RWPE1 (cell line): Measurements from ENCODE around the gene SLC6A12.
"Not testable (repeated sequence)": the region's sequence is repeated elsewhere in the genome, so short reads cannot be mapped to it uniquely, and the experiment has no call there.

ENCODE experiments used
- CTCF ChIA-PET: fragments of 350-600 bp; sonication (Branson Sonifier 250); formaldehyde crosslinking; extraction: SDS; loops from one replicate; lab custom pipeline; 2021; lab: Yijun Ruan, JAX
- POLR2A ChIA-PET: fragments of 400-600 bp; formaldehyde crosslinking; extraction: SDS; loops from one replicate; lab custom pipeline; 2020; ENCODE audit warnings: antibody characterized with exemption; ENCODE audit not compliant: low non-redundant PET; lab: Yijun Ruan, JAX
- DNase-seq: peaks from one replicate; pipeline ENCODE4 v3.0.0; 2012; ENCODE audit warnings: low spot score
- H3K27ac ChIP-seq: fragments of 450-650 bp; 2 replicates; pipeline ENCODE4 v1.5.1; 2017
- TF ChIP-seq, protein P1 (sequence below): fragments of 450-650 bp; conservative IDR thresholded peaks from 2 replicates; pipeline ENCODE4 v1.5.1; 2017; ENCODE audit warnings: low read depth, mild to moderate bottlenecking

The SLC6A12 gene

DNA sequence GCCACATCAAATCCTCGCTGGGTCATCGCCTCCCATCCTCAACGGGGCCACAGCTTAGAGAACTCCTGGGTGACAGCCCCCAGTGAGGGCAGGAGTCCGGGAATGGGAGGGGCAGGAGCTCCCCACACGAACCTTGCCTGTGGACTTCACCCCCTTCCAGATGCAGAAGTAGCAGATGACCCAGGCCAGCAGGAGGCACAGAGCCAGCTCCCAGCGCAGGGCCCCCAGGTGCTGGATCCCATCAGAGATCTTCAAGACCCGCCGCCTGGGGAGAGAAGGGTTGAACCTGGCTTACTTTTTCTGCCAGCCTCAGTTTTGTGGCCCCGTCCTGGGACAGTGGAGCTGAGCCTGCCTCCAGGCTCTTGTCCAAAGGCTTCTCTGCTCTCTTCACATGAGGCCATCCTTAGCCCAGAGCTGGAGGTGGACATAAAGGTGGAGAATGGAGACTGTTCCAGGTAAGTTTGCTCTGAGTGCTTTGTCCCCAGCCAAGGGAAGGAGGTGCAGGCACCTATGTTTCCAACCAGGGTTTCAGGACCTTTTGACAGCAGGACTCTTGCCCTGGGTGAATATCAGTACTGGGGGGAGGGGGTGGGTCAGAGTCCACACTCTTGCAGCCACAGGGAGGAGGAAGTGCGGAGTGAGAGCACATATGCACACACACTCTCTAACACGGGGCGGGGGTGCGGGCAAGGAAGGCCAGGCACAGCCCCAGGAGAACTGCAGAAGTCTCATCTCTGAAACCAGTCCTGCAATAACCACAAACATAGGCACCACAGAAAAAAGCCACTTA is 23.3 kb upstream of the SLC6A12 start:
- H3K27ac ChIP-seq = no peak overlapping the region
- DNase-seq = no peak
- CTCF ChIA-PET = no interaction called here
- POLR2A ChIA-PET = no interaction called here
- TF ChIP-seq, protein P1, sequence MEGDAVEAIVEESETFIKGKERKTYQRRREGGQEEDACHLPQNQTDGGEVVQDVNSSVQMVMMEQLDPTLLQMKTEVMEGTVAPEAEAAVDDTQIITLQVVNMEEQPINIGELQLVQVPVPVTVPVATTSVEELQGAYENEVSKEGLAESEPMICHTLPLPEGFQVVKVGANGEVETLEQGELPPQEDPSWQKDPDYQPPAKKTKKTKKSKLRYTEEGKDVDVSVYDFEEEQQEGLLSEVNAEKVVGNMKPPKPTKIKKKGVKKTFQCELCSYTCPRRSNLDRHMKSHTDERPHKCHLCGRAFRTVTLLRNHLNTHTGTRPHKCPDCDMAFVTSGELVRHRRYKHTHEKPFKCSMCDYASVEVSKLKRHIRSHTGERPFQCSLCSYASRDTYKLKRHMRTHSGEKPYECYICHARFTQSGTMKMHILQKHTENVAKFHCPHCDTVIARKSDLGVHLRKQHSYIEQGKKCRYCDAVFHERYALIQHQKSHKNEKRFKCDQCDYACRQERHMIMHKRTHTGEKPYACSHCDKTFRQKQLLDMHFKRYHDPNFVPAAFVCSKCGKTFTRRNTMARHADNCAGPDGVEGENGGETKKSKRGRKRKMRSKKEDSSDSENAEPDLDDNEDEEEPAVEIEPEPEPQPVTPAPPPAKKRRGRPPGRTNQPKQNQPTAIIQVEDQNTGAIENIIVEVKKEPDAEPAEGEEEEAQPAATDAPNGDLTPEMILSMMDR = no peak

DNA sequence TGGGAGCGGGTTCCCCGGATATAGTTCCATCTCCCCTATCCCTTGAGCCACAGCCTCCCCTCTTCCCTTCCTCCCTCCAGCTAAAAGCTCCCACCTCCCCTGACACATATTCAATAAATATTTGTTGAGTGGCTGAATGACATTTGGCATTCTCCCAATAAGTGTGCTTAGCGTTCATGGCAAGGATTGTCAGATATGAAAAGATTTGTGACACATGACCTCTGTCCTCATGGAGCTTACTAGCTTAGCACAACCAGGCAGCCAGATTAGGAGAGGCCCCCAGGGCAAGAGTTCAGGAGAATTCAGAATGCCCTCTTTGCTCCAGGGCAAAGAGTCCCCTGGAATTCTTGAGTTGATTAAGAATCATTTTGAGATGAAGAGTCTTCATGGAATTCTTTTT is 22.5 kb upstream of the SLC6A12 start:
- TF ChIP-seq, protein P1 = no peak
- no peak for DNase-seq
- no peak overlapping the region for H3K27ac ChIP-seq
- ChIA-PET CTCF (no interaction called here), POLR2A (no interaction called here)

DNA sequence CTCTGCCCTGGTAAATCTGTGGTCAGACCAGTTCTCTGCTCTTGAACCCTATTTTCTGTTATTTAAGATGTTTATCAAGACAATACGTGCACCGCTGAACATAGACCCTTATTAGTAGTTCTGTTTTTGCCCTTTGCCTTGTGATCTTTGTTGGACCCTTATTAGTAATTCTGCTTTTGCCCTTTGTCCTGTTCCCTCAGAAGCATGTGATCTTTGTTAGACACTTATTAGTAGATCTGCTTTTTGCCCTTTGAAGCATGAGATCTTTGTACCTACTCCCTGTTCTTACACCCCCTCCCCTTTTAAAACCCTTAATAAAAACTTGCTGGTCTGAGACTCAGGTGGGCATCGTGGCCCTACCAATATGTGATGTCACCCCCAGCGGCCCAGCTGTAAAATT is 22.0 kb upstream of the SLC6A12 start:
- DNase-seq, POLR2A ChIA-PET, CTCF ChIA-PET, H3K27ac ChIP-seq: not testable (repeated sequence)

DNA sequence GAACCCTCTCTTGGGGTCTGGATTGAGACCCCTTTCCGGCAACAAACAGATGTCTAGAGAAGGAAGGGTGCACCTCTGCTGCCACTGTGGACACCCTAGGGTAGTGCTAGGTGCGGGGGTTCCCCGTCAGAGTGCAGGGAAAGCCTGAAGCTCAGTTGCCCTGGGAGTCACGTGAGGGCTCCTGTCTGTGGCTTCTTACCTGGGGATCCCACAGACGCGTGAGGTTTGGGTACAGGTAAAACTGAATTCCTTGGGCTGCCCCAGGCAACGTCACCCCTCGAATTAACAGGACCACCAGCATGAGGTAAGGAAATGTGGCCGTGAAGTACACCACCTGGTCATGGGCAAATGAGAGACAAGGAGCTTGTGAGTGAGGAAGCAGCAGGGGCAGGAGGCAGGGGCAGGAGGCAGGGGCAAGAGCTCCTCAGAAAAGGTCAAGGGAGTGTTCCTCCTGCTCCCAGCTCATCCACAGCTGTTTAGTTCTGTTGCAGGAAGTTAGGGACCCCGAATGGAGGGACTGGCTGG is 21.0 kb upstream of the SLC6A12 start:
- ChIA-PET POLR2A (no interaction called here), CTCF (interaction anchor here (0.6 kb wide), 2 partner anchors 20 to 23 kb away, joined by 3 to 5 read pairs; no protein-coding TSS in a partner anchor)
- no peak for DNase-seq
- no peak overlapping the region for H3K27ac ChIP-seq
- TF ChIP-seq, protein P1 = no peak

DNA sequence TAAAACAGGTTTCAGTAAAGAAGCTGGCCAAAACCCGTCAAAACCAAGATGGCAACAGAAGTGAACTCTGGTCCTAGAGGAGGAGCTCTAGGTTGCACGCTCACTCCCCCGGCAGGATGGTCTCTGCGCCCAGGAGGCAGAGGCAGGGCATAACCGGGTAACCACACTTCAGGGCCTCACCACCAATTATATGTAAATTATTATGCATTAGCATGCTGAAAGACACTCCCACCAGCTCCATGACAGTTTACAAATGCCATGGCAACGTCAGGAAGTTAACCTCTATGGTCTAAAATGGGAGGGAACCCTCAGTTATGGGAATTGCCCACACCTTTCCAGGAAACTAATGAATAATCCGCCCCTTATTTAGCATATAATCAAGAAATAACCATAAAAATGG is 20.1 kb upstream of the SLC6A12 start:
- CTCF ChIA-PET = interaction anchor here (0.6 kb wide), 1 partner anchor 1321 kb away, joined by 4 read pairs; no protein-coding TSS in a partner anchor
- H3K27ac ChIP-seq = no peak overlapping the region
- TF ChIP-seq, protein P1 = no peak
- POLR2A ChIA-PET = no interaction called here
- no peak for DNase-seq

DNA sequence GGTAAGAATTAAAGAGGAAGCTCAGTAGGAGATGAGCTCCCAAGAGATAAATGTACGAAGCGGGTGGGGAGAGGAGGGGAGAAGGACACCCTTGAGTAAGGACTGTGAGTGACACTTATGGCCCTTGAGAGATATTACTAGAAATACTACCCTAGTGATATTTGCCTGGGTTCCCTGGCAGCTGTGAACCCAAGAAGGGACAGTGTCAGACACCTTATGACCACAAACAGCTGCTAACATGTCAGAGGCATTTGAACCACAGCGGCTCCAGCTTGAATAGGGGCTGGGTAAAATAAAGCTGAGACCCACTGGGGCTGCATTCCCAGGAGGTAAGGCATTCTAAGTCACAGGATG is 19.6 kb upstream of the SLC6A12 start:
- CTCF ChIA-PET = no interaction called here

More for the DNA sequence above, 19.6 kb upstream of the SLC6A12 start:
- no peak overlapping the region for H3K27ac ChIP-seq
- POLR2A ChIA-PET = no interaction called here
- TF ChIP-seq, protein P1 = no peak
- no peak for DNase-seq
